ENCODE measurements around the gene WDR27. TPM values are rescaled to one million over a fixed set of nuclear protein-coding genes. Genes with fewer than 3 reads are reported as not detected.
"Not testable (repeated sequence)": the region's sequence is repeated elsewhere in the genome, so short reads cannot be mapped to it uniquely, and the experiment has no call there.

WDR27 gene
- total RNA-seq, 1 experiment from 2014 or later: 12.3 TPM

- DNase-seq (ENCODE audit: low read depth): no peak
These were observed 97.8 kb downstream of the WDR27 start for GRCh38 chr6:169604076-169604475.

DNA sequence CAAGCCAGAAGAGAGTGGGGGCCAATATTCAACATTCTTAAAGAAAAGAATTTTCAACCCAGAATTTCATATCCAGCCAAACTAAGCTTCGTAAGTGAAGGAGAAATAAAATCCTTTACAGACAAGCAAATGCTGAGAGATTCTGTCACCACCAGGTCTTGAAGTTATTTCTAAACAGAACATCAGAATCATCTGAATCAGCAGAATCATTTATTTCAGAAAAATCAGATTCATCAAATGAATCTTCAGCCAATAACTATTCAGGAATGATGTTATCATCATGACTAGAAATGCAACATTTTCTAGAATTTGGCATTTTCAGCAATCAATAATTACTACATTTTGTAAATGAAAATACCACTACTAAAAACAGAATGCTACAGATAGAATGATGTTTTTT is 100.7 kb downstream of the WDR27 start:
- DNase-seq (ENCODE audit: low read depth): not testable (repeated sequence)

- peak; percentile 50 for DNase-seq (ENCODE audit: low read depth)
These were observed 109.3 kb downstream of the WDR27 start for GRCh38 chr6:169592558-169592957.

DNA sequence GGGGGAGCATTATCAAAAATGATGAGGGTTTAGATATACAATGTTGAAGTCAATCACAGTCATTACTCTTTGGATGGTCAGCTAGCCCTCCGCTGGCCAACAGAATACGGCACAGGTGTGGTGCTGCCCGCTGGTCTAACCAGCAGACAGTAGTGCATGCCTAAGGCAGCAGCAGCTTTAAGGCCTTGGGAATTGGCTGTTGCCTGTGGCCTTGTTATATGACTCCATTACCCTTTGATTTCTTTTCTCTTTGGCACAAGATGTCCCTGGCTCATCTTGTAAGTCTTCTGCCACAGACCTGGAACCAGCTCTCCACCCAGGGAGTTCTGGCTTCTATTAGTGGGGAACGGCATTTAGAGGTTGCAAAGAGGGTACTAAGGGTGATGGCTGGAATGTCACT is 110.2 kb downstream of the WDR27 start:
- no peak for DNase-seq (ENCODE audit: low read depth)

DNA sequence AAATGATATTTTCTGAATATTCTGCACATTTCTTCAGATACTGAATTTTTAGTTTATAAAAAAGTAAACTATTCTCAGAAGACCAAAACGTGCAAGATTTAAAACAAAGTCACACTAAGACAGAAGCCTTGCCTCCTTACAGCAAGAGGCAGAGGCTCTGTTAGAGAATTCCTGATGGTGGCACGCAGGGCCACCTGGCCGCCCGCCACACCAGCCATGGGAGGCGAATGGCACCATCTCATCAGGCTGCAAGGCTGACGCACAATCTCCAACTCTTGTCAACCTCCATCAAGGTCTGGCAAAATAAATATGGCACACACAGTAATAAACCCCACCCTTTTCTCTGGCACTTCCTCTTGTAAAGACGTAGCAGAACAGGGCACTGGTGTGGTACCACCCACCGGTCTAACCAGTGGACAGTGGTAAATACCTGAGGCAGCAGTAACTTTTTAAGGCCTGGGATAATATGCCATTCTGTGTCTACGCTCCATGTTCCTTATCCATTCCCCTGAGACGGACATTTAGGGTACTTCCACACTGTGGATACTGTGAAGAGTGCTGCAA is 111.4 kb downstream of the WDR27 start:
- DNase-seq (ENCODE audit: low read depth): no peak

- DNase-seq (ENCODE audit: low read depth): peak; percentile 57
These were observed 112.1 kb downstream of the WDR27 start for GRCh38 chr6:169589699-169590257.

GRCh38 chr6:169589293-169589692 is 112.5 kb downstream of the WDR27 start:
- DNase-seq (ENCODE audit: low read depth): peak; percentile 48

DNA sequence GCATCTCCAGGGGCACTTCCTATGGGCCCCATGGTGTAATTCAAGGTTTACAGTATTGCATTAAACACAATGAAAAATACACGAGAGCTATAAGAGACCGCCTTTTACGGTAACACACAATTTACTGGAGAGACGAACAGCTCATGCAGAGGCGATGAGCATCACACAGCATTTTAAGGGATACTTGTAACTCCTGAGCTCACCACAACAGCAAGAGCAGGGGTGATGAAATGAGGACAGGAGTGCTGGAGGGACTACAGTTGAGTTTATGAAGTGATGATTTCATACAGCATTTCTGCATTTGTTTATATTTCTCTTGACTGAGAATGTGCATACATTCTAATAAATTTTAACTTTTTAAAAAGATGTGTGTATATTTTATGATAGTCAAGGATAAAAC is 113.9 kb downstream of the WDR27 start:
- no peak for DNase-seq (ENCODE audit: low read depth)

DNA sequence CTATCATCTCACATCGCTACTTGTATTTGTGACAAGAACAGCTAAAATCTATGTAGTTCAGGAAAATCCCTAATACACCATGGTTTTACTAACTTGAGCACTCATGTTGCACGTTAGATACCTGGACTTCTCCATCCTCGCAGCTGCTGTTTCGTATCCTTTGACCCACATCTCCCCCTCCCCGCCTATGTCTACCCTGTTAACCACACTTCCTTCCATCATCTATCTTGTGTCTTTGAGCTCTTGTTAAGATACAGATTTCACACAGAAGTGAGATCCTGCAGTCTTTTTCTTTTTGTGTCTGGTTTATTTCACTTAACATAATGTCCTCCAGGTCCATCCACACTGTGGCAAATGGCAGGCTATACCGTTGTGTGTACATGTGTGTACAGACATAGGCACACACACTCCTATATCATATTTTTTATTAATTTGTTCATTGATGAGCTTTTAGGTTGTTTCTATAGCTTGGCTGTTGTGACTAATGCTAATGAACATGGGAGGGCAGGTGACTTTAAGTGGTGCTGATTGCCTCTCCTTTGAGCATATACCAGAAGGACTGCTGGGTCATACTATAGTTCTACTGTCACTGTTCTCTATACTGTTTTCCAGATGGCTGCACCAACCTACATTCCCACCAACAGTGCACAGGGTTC is 117.8 kb downstream of the WDR27 start:
- no peak for DNase-seq (ENCODE audit: low read depth)

DNA sequence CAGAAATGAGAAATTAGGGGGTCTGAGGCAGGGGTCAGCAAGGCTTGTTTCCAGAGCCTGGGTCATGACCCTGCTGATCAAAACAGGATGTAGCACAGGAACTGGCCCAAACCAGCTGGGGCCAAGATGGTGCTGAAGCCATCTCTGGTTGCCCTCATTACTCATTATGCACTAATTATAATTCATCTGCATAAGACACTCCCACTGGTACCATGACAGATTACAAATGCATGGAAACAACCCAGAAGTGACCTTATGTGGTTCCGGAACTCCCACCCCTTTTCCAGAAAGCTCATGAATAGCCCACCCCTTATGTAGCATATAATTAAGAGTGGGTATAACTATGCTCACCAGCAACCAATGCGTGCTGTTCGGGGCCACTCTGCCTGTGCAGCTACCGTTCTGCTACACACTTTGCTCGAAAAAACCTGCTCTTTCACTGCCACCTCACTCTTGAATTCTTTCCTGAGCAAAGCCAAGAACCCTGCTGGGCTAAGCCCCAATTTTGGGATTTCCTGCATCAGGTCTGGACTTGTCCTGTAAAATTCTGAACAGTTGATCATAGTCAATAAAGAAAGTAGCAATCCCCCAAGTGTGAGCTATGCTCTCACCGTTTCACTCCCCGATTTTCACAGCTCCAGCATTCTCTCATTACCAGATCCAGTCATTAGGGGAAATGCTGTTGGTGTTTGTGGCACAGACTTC is 122.3 kb downstream of the WDR27 start:
- DNase-seq (ENCODE audit: low read depth): no peak

GRCh38 chr6:169577974-169578373 is 123.9 kb downstream of the WDR27 start:
- DNase-seq (ENCODE audit: low read depth): no peak

DNA sequence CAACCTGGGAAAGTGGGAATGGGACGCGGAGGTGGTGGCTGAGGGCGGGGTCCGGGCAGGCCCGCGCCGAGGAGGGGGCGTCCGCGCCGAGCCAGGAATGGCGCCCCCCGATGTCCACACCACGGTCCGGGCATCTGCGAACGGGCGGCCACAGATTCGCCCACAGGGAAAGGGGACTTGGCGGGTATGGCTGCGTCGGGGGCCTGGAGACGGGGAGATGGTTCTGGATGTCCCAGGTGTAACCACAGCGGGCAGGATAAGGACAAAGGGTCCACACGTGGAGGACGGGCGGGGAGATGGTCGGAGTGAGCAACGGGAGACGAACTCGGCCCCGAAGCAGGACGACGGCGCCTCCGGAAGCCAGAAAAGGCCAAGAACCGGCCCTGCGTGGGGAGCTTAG is 124.6 kb downstream of the WDR27 start:
- DNase-seq (ENCODE audit: low read depth): no peak

GRCh38 chr6:169575821-169576220 is 126.0 kb downstream of the WDR27 start:
- DNase-seq (ENCODE audit: low read depth): no peak

DNA sequence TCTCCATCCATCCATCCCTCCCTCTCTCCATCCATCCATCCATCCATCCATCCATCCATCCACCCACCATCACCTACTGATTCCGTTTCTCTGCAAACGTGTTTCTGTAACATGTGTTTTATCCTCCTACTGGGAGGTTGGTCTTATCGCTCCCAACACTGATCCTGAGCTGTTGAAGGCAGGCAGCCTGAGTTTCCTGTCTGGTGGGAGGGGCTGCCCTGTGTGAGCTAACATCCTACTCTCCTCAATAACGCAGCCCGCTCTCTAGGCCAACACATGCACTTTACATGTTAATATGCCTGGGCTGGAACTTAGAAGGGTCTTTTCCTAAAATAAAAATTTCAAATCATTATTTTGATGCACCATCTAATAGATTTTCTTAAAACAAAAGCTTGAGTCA is 126.5 kb downstream of the WDR27 start:
- no peak for DNase-seq (ENCODE audit: low read depth)

DNA sequence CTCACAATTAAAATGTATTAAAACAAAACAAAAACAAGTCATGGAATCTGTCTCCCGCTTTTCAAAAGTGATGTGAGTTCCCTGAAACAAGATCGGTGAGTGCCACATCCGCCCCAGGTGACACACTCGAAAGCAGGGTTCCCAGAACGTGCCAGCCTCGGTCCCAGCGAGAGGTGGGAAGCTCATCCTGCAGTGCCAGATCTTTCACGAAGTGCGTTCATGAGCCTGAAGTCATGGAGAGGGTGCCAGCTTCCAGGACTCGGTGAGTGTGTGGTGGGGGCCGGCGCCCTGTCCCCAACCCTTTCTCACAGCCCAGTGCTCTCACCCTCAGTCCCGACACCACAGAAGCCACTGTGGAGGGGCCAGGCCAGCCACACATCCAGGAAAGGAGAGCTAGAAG is 127.4 kb downstream of the WDR27 start:
- DNase-seq (ENCODE audit: low read depth): no peak

- DNase-seq (ENCODE audit: low read depth): no peak
These were observed 127.9 kb downstream of the WDR27 start for GRCh38 chr6:169573883-169574282.

GRCh38 chr6:169571123-169571962 is 130.5 kb downstream of the WDR27 start:
- peak; percentile 35 for DNase-seq (ENCODE audit: low read depth)

DNA sequence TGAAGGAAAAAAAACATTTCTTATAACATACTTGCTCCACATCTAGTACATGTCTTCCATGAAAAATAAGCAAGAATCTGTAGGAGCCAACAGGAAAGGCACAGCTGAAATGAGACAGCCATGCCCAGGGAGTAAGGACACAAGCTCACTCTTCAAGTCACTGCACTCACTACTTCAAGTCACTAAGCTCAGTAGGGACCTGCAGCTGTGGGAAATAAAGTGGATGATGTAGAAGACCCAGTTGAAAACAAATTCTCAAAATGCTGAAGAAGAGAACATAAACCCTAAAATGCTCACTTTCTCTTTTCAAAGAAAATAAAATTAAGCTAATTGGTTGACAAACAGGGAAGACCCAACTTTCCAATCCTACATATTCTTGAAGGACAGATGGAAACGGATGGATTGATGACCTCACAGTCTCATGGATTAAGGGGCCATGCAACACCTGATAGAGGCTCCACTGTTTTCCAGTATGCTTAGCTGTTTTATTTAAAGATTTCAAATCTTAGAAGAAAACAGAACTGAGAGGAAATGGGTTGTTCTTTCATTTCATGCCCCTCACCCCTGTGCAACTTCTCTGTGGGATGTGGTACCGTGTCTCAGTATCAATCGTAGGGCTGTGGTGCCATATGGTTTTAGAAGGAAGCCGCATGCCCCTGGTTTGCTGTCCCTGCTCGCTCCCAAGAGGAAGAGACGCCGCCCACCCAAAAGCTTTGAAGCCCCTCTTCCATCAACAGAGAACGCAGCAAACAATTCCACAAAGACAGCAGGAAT is 133.3 kb downstream of the WDR27 start:
- no peak for DNase-seq (ENCODE audit: low read depth)

- DNase-seq (ENCODE audit: low read depth): no peak
These were observed 134.0 kb downstream of the WDR27 start for GRCh38 chr6:169567819-169568218.

- DNase-seq (ENCODE audit: low read depth): no peak
These were observed 134.7 kb downstream of the WDR27 start for GRCh38 chr6:169566961-169567750.

Data from RPMI7951 (cell line).